Activated T-helper 17 cell treated with anti-CD3 and anti-CD28 coated beads, Interleukin-2, amount 50 U/mL, for 72 hours (primary cell): ENCODE data around the gene STX1A. TPM values are rescaled to one million over a fixed set of nuclear protein-coding genes. Genes with fewer than 3 reads are reported as not detected.

Source experiments
- ATAC-seq: fragments of 150-1000 bp; cut with Tn5 transposase; replicated peaks from 2 replicates; pipeline ENCODE4 v1.10.0; 2021; ENCODE audit warnings: mild to moderate bottlenecking, moderate library complexity
- H3K27ac Mint-ChIP-seq: one replicate; pipeline ENCODE4 v1.8.0; 2022; ENCODE audit warnings: mixed read lengths
- H3K27me3 Mint-ChIP-seq: one replicate; pipeline ENCODE4 v1.8.0; 2022; ENCODE audit warnings: mixed read lengths
- H3K36me3 Mint-ChIP-seq: one replicate; pipeline ENCODE4 v1.8.0; 2022; ENCODE audit warnings: low read depth, mild to moderate bottlenecking, mixed read lengths
- H3K4me1 Mint-ChIP-seq: one replicate; pipeline ENCODE4 v1.8.0; 2022; ENCODE audit warnings: mixed read lengths
- H3K4me3 Mint-ChIP-seq: one replicate; pipeline ENCODE4 v1.8.0; 2022; ENCODE audit warnings: mild to moderate bottlenecking, mixed read lengths
- H3K9me3 Mint-ChIP-seq: one replicate; pipeline ENCODE4 v1.8.0; 2022; ENCODE audit warnings: mixed read lengths
- total RNA-seq, 2 donors: library from RNA; stranded (reverse); gene quantifications; one replicate each; pipeline ENCODE4 v1.2.3, GENCODE V29; 2022

STX1A gene
- total RNA-seq, 2 donors from 2014 or later: 16.8 to 40.9 TPM

DNA sequence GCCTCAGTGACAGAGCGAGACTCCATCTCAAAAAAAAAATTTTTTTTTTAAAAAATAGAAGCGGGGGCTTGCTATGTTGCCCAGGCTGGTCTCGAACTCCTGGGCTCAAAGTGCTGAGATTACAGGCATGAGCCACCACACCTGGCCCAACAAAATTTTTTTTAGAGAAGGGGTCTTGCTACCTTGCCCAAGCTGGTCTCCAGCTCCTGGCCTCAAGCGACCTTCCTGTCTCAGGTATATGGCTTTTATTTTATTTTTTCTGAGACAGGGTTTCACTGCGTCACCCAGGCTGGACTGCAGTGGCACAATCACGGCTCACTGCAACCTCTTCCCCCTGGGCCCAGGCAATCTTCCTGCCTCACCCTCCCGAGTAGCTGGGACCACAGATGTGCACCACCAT is 20.7 kb upstream of the STX1A start:
- Mint-ChIP-seq H3K36me3 (peaks cover 9% of the 10 kb centered on the region), H3K4me1 (no peaks in the 10 kb centered on the region), H3K9me3 (no peaks in the 10 kb centered on the region), H3K4me3 (no peak overlapping the region), H3K27me3 (no peaks in the 10 kb centered on the region), H3K27ac (no peak overlapping the region)
- no peak for ATAC-seq

DNA sequence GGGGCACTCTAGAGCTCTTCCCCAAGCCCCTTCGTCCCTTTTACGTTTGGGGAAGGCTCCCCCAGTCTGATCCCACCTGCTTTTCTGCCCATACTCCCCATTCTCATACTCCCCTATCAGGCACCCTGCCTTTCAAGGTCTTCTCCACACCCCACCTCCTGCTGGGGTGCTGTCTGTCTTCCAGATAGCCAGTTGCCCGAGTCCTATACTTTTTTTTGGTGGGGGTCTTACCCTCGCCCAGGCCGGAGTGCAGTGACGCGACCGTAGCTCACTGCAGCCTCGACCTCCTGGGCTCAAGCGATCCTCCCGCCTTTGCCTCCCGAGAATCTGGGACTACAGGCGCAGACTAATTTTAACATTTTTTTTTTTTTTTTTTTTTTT is 19.9 kb upstream of the STX1A start:
- Mint-ChIP-seq H3K4me3 (peak overlapping the region; percentile 84), H3K4me1 (peaks cover 5% of the 10 kb centered on the region), H3K9me3 (no peaks in the 10 kb centered on the region), H3K36me3 (peaks cover 9% of the 10 kb centered on the region), H3K27me3 (no peaks in the 10 kb centered on the region), H3K27ac (peak overlapping the region; percentile 73)
- no peak for ATAC-seq

DNA sequence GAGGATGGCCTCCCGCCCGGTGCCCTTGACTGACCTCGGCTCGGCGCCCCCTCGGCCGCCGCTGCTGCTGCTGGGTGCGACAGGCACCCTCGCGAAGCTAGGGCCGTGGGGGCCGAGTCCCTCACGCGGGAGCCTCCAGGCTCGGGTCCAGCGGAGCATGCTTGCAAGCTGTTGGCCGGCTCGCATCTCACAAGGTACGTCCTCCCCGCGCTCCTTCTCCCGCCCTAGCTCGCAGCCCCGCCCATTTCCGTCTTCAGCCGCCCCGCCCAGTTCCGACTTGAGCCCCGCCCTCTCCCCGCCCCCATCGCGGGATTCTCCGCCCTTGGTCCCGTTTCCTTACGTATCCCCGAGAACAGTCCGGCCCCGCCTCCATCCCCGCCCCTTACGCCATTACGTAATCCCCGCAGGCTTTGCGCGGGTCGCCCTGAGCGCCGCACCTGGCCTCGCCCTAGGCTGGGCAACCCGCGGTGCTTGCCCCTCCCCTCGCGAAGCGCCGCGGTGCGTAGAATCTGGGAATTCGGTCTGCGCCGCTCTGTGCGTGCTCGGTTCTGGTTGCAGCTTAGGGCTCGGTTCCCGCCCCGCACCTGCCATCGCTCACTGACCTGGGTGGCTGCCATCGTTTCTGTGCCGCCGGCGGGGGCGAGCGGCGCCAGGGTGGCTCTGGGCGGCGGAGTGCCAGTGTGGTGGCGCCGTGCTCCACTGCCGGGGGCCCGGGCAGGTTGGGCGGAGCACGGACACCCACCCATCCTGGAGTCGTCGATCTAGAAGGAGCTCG is 19.3 kb upstream of the STX1A start, which contains the start of gene ABHD11:
Gene ABHD11 (minus strand): TSS at position 191 of the 775 bp plus-strand sequence. CDS start 32 bp downstream, at position 159.
- ATAC-seq: peak; percentile 94
- Mint-ChIP-seq H3K27ac (peak within 1 kb of the TSS; percentile 81), H3K4me1 (peaks cover 5% of the 10 kb centered on the region), H3K9me3 (no peaks in the 10 kb centered on the region), H3K36me3 (peaks cover 9% of the 10 kb centered on the region), H3K27me3 (no peaks in the 10 kb centered on the region), H3K4me3 (peak within 1 kb of the TSS; percentile 84)

DNA sequence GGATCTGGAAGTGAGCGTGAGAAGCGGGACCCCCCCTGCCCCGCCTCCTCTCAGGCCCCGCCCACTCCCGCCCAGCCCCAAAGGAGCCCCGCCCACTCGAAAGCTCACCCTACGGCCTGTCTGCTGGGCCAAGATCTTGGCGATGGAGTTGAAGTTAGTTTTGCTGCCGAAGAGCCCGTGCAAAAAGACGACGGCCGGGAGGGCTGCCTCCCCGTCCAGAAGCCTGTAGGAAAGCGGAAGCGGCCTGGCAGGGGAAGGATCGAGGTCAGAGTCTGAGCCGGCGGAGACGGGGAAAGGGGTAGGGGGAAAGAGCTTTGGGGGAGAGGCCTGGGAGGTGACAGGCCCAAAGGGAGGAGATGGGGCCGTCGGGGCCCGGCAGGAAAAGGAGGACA is 18.7 kb upstream of the STX1A start:
- ATAC-seq: peak; percentile 10
- Mint-ChIP-seq H3K27me3 (no peaks in the 10 kb centered on the region), H3K9me3 (no peaks in the 10 kb centered on the region), H3K27ac (peak overlapping the region; percentile 81), H3K4me3 (peak overlapping the region; percentile 84), H3K36me3 (peaks cover 9% of the 10 kb centered on the region), H3K4me1 (peaks cover 5% of the 10 kb centered on the region)

DNA sequence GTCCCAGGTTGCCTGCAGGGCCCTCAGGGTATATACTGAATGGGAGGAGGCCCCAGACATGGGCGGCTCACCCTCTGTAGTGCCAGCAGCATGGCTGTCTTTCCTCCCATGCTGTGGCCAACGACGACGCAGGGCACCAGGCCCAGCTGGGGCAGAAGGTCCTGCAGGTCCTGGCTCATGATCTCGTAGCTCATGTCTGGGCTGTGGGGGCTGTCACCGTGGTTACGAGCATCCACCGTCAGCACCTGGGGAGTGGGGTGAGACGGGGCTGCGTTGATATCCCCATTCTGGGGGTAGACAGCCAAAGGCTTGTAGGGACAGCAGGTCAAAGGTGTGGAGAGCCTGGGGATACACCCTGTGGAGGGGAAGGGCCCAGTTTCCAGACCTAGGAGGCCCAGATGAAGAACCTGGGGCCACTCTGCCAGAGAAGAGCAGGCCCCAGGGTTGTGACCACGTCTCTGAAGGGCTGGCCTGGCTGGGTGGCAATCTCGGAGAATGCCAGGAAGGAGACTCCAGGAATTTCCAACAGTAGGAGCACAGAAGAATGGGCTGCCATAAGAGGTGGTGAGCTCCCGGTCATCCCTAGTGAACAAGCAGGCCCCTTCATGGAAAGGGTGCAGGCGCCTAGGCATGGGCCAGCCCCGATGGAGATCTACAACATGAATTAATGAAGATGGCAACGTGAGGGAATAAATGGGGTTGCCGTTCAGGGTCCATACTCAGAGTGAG is 18.2 kb upstream of the STX1A start:
- Mint-ChIP-seq H3K4me3 (peak overlapping the region; percentile 84), H3K4me1 (peaks cover 5% of the 10 kb centered on the region), H3K27me3 (no peaks in the 10 kb centered on the region), H3K36me3 (peaks cover 9% of the 10 kb centered on the region), H3K9me3 (no peaks in the 10 kb centered on the region), H3K27ac (peak overlapping the region; percentile 81)
- ATAC-seq: no peak

DNA sequence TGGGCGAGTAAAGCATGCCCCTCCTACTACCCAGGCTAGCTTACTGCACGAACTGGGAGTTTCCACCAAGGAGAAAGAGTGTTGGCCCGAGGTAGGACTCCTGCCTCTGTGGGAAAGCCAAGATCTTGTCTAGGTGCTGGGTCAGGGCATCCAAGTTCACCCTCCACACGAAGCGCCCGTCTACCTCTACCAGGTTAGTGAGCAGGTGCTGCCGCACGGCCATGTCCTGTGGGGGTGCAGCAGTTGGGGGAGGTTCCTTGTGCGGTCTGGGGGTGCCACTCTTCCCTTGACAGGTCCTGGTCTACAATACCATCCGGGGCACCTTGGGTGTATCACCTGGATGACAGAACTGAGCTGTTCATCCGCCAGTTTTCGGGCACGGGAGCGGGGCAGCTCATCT is 17.4 kb upstream of the STX1A start:
- Mint-ChIP-seq H3K36me3 (peaks cover 9% of the 10 kb centered on the region), H3K27ac (no peak overlapping the region), H3K27me3 (no peaks in the 10 kb centered on the region), H3K4me3 (peak overlapping the region; percentile 84), H3K9me3 (no peaks in the 10 kb centered on the region), H3K4me1 (peaks cover 5% of the 10 kb centered on the region)
- ATAC-seq: no peak

DNA sequence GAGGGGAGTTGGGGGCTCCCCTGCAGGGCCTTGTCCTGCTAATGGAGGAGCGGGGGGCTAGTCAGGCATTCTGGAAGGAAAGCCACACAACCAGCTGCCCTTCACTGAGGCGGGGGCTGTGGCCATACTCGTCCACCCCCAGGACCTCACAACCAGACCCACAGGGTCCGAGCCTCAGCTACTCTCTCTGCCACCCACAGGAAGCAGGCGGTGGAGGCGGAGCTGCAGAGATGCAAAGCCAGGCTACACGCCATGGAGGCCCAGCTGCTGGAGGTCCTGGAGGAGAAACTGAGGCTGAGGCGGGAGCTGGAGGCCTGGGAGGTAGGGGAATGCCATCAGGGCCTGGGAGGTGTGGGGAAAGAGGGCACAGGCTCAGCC is 16.0 kb upstream of the STX1A start:
- Mint-ChIP-seq H3K27me3 (no peaks in the 10 kb centered on the region), H3K36me3 (peaks cover 9% of the 10 kb centered on the region), H3K9me3 (no peaks in the 10 kb centered on the region), H3K4me3 (no peak overlapping the region), H3K4me1 (peaks cover 5% of the 10 kb centered on the region), H3K27ac (no peak overlapping the region)
- ATAC-seq: no peak

DNA sequence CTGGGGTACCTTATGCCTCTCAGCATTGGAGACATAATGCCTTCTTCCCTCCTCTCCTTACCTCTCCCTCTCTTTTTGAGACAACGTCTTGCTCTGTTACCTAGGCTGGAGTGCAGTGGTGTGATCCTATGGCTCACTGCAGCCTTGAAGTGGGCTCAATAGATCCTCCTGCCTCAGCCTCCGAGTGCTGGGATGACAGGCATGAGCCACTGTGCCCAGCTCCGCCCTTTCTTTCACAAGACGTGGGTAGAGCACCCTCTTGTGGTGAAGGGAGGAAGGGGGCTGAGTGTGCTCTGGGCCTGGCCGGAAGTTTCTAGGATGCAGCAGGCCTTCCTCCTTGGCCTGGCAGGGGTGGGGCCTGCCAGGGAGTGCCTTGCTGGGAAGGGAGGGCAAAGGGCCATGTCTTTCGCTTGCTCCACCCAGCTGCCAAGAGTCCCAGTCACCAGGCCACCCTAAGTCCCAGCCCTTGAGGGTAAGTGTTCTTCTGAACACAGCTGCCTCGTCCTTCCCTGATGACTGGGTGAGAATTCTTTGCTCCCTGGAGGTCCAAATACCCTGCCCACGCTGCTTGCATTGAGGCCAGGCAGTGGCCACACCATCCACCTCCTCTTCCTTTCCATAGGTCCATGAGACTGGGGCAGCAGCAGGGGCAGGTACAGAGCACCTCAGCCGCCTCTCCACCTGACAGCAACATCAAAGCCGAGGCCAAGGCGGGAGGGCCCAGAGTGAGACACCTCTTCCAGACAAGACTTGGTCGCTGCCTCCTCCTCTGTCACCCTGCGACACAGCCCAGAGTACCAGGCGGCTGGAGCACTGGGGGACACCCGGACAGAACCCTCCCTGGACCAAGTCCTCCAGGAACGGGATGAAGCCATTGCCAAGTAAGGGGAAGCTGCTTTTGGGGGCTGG is 15.4 kb upstream of the STX1A start:
- Mint-ChIP-seq H3K36me3 (peaks cover 9% of the 10 kb centered on the region), H3K27me3 (no peaks in the 10 kb centered on the region), H3K27ac (peak overlapping the region; percentile 22), H3K4me3 (no peak overlapping the region), H3K4me1 (peaks cover 5% of the 10 kb centered on the region), H3K9me3 (no peaks in the 10 kb centered on the region)
- peak; percentile 56 for ATAC-seq

DNA sequence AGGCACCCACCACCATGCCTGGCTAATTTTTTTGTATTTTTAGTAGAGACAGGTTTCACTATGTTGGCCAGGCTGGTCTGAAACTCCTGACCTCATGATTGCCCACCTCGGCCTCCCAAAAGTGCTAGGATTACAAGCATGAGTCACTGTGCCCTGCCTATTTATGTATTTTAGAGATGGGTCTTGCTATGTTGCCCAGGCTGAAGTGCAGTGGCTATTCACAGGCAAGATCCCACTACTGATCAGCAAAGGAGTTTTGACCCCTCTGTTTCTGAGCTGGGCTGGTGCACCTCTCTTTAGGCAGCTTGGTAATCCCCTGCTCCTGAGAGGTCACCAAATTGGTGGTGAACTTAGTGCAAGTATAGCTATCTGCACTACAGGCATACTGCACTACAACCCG is 12.9 kb upstream of the STX1A start:
- no peak overlapping the region for H3K4me3 Mint-ChIP-seq
- ATAC-seq: no peak
- peaks cover 4% of the 10 kb centered on the region for H3K27me3 Mint-ChIP-seq
- H3K36me3 Mint-ChIP-seq: peaks cover 9% of the 10 kb centered on the region
- H3K9me3 Mint-ChIP-seq: no peaks in the 10 kb centered on the region
- H3K27ac Mint-ChIP-seq: no peak overlapping the region
- H3K4me1 Mint-ChIP-seq: peaks cover 5% of the 10 kb centered on the region

DNA sequence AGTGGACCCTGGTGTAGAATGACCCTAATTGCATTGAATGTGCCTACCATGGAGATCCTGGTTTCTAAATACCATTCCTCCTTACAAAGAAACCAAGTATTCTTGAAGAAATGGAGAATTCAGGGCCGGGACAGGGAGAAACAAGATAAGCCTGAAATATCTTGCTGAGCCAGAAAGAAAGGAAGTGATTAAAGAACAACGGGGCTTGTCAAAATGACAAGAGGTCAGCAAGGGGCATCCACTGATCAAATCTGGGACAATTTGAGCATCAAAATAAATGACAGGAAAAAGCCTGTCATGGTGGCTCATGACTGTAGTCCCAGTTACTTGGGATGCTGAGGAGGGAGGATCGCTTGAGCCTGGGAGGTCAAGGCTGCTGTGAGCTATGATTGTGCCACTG is 11.0 kb upstream of the STX1A start:
- H3K36me3 Mint-ChIP-seq: no peaks in the 10 kb centered on the region
- H3K27me3 Mint-ChIP-seq: peaks cover 4% of the 10 kb centered on the region
- H3K4me3 Mint-ChIP-seq: no peak overlapping the region
- peaks cover 5% of the 10 kb centered on the region for H3K4me1 Mint-ChIP-seq
- no peak overlapping the region for H3K27ac Mint-ChIP-seq
- ATAC-seq: no peak
- H3K9me3 Mint-ChIP-seq: no peaks in the 10 kb centered on the region

DNA sequence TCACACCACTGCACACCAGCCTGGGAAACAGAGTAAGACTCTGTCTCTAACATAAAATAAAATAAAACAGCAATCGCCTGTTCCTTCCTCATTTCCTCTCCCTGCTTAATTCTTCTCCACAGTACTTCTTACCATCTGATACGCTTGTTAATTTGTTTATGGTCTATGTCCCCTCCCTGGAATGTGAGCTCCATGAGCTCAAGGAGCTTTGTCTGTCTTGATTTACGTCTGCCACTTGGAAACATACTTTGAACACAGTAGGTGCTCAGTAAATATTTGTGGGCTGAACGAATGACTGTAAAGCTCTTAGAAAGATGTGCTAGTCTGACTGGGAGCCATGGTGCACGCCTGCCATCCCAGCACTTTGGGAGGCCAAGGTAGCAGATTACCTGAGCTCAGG is 9.1 kb upstream of the STX1A start:
- Mint-ChIP-seq H3K27ac (no peak overlapping the region), H3K36me3 (no peaks in the 10 kb centered on the region), H3K4me1 (no peaks in the 10 kb centered on the region), H3K9me3 (no peaks in the 10 kb centered on the region), H3K27me3 (peaks cover 7% of the 10 kb centered on the region), H3K4me3 (no peak overlapping the region)
- ATAC-seq: no peak

DNA sequence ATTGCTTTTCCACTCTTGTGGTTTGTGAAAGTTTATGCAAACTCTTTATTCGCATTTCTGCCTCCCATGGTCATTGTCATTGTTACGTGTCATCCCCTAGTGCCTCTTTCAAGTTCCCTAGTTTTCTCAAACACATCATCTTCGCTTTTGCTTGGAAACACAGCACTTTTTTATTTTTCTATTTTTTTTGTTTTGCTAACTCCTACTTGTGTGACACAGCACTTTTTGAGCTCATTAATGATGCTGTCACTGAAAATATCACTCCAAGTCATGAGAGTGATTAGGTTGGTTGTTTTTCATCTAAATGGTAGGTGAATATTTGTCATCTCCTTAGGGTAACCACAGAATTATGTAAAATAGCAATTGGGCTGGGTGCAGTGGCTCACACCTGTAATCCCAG is 8.5 kb upstream of the STX1A start:
- Mint-ChIP-seq H3K36me3 (no peaks in the 10 kb centered on the region), H3K27ac (no peak overlapping the region), H3K4me1 (no peaks in the 10 kb centered on the region), H3K27me3 (peaks cover 7% of the 10 kb centered on the region), H3K4me3 (no peak overlapping the region), H3K9me3 (no peaks in the 10 kb centered on the region)
- ATAC-seq: peak; percentile 30

DNA sequence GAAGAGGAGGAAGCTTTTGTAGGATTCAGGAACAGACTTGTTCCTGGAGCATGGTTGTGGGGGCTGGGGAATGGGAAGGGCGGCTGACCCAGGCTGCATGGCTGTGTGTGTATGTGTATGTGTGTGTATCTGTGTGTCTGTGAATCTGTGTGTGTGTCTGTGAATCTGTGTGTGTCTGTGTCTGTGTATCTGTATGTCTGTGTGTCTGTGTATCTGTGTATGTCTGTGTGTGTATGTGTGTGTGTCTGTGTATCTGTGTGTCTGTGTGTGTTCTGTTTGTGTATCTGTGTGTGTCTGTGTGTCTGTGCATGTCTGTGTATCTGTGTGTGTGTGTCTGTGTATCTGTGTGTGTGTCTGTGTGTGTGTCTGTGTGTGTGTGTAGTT is 6.6 kb upstream of the STX1A start:
- Mint-ChIP-seq H3K27me3 (peaks cover 7% of the 10 kb centered on the region), H3K36me3 (no peaks in the 10 kb centered on the region), H3K27ac (no peak overlapping the region), H3K4me3 (no peak overlapping the region), H3K9me3 (no peaks in the 10 kb centered on the region), H3K4me1 (no peaks in the 10 kb centered on the region)
- peak; percentile 39 for ATAC-seq

DNA sequence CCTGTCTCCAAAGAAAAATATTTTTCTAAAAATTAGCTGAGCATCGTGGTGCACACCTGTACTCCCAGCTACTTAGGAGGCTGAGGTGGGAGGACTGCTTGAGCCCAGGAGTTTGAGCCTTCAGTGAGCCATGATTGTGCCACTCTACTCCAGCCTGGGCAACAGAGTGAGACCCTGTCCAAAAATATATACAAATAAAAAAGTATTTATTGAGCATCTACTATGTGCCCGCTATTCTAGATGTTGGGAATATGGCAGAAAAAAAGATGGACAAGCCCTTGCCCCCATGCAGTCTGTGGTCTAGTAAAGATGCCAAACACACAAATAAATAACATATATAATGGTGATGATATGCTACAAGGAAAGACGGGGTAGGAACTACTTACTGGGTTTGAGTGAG is 4.3 kb upstream of the STX1A start:
- Mint-ChIP-seq H3K27me3 (peaks cover 7% of the 10 kb centered on the region), H3K4me3 (no peak overlapping the region), H3K9me3 (no peaks in the 10 kb centered on the region), H3K27ac (no peak overlapping the region), H3K4me1 (no peaks in the 10 kb centered on the region), H3K36me3 (no peaks in the 10 kb centered on the region)
- no peak for ATAC-seq
